H1 (cell line): Measurements from ENCODE around the gene DIO3. TPM values are rescaled to one million over a fixed set of nuclear protein-coding genes. Genes with fewer than 3 reads are reported as not detected.

Experiments used
- CTCF ChIA-PET: fragments of 300-600 bp; sonication (Branson Sonifier 250); formaldehyde crosslinking; loops from one replicate; lab custom pipeline; 2021; ENCODE audit not compliant: partially characterized antibody; lab: Charles Lee
- POLR2A ChIA-PET: fragments of 300-600 bp; sonication (Branson Sonifier 250); formaldehyde crosslinking; loops from one replicate; lab custom pipeline; 2021; ENCODE audit warnings: inconsistent platforms; ENCODE audit not compliant: partially characterized antibody; lab: Charles Lee
- DNase-seq, 2 experiments: peaks; one replicate each; pipeline versions ENCODE4 v3.0.0 to v3.0.0-alpha.2; 2010 to 2022; ENCODE audit warnings: low spot score in 2 of 2, low read depth in 1 of 2, mixed read lengths in 1 of 2
- FAIRE-seq: peaks from 2 replicates; lab custom pipeline; 2011; peaks lifted over from hg19 to GRCh38; lab: Jason Lieb, UNC
- H2AFZ ChIP-seq: 2 replicates; pipeline ENCODE4 v1.8.1; 2012; ENCODE audit warnings: low read length, inconsistent platforms
- H2AK5ac ChIP-seq: 2 replicates; pipeline ENCODE4 v1.6.1; 2013; ENCODE audit warnings: low read depth, low read length
- H2BK120ac ChIP-seq: replicated peaks from 2 replicates; pipeline ENCODE3; 2013; ENCODE audit warnings: low read depth, low read length, inconsistent platforms
- H2BK12ac ChIP-seq: 2 replicates; pipeline ENCODE4 v1.6.1; 2013; ENCODE audit warnings: low read depth, low read length
- H2BK15ac ChIP-seq: 2 replicates; pipeline ENCODE4 v1.6.1; 2013; ENCODE audit warnings: low read length
- H2BK20ac ChIP-seq: 2 replicates; pipeline ENCODE4 v1.6.1; 2013; ENCODE audit warnings: low read length
- H2BK5ac ChIP-seq: 2 replicates; pipeline ENCODE4 v1.6.1; 2013; ENCODE audit warnings: low read depth, low read length
- H3K14ac ChIP-seq: 2 replicates; pipeline ENCODE4 v1.6.1; 2013; ENCODE audit warnings: inconsistent platforms; ENCODE audit not compliant: insufficient read length
- H3K18ac ChIP-seq: 2 replicates; pipeline ENCODE4 v1.6.1; 2013; ENCODE audit warnings: low read length; ENCODE audit errors: extremely low read depth
- H3K23ac ChIP-seq: 2 replicates; pipeline ENCODE4 v1.6.1; 2013; ENCODE audit warnings: inconsistent platforms; ENCODE audit not compliant: insufficient read length
- H3K23me2 ChIP-seq: 2 replicates; pipeline ENCODE4 v1.6.1; 2013; ENCODE audit warnings: low read depth, low read length
- H3K27ac ChIP-seq: 2 replicates; pipeline ENCODE4 v1.6.1; 2011; ENCODE audit warnings: low read depth, low read length, inconsistent platforms
- H3K27me3 ChIP-seq, 4 experiments: replicated peaks in 1 of 4; 1 replicate in 1 of 4; 2 replicates in 3 of 4; pipeline versions ENCODE4 v1.6.1 to v1.8.1; 2011 to 2013; ENCODE audit warnings: low read length in 3 of 4, mild to moderate bottlenecking in 3 of 4, inconsistent platforms in 2 of 4, mixed read lengths in 2 of 4, moderate library complexity in 1 of 4; ENCODE audit not compliant: control insufficient read depth in 3 of 4, insufficient read depth in 3 of 4; ENCODE audit errors: extremely low read depth in 1 of 4
- H3K36me3 ChIP-seq, 4 experiments: 2 replicates each; pipeline versions ENCODE4 v1.6.1 to v1.8.1; 2011 to 2013; ENCODE audit warnings: mild to moderate bottlenecking in 4 of 4, low read length in 3 of 4, moderate library complexity in 2 of 4, control low read depth in 1 of 4, inconsistent platforms in 1 of 4; ENCODE audit not compliant: insufficient read depth in 4 of 4, control insufficient read depth in 2 of 4
- H3K4ac ChIP-seq: replicated peaks from 2 replicates; pipeline ENCODE3; 2013; ENCODE audit warnings: low read length, low read depth, mixed read lengths, inconsistent platforms; ENCODE audit not compliant: insufficient read length
- H3K4me1 ChIP-seq, 4 experiments: replicated peaks in 1 of 4; 1 replicate in 1 of 4; 2 replicates in 3 of 4; pipeline versions ENCODE4 v1.6.1 to v1.8.1; 2011 to 2013; ENCODE audit warnings: low read length in 3 of 4, inconsistent platforms in 2 of 4, mixed read lengths in 1 of 4; ENCODE audit not compliant: insufficient read depth in 4 of 4, control insufficient read depth in 3 of 4
- H3K4me2 ChIP-seq, 2 experiments: 2 replicates each; pipeline versions ENCODE4 v1.6.1 to v1.8.1; 2011 to 2013; ENCODE audit warnings: low read depth in 2 of 2, low read length in 2 of 2, control low read depth in 1 of 2, inconsistent platforms in 1 of 2, mild to moderate bottlenecking in 1 of 2; ENCODE audit not compliant: insufficient read depth in 1 of 2
- H3K4me3 ChIP-seq, 4 experiments: fragments of 200-600, 300-600 bp in 1 of 4; sonication (generic), shearing (Covaris generic), sonication (Bioruptor Twin) in 1 of 4; 2 replicates each; pipeline versions ENCODE4 v1.5.1 to v1.8.1; 2011 to 2016; ENCODE audit warnings: low read length in 4 of 4, low read depth in 3 of 4, control low read depth in 2 of 4, inconsistent platforms in 2 of 4, mild to moderate bottlenecking in 2 of 4, mixed read lengths in 1 of 4, moderate library complexity in 1 of 4; ENCODE audit not compliant: insufficient read depth in 2 of 4; ENCODE audit errors: extremely low read depth in 1 of 4
- H3K56ac ChIP-seq: replicated peaks from 2 replicates; pipeline ENCODE3; 2013; ENCODE audit warnings: low read depth, mild to moderate bottlenecking, mixed read lengths, low read length, inconsistent platforms; ENCODE audit not compliant: insufficient read length
- H3K79me1 ChIP-seq: 2 replicates; pipeline ENCODE4 v1.6.1; 2013; ENCODE audit warnings: low read depth, low read length, control low read depth
- H3K79me2 ChIP-seq, 2 experiments: 2 replicates each; pipeline versions ENCODE4 v1.6.1 to v1.8.1; 2012 to 2013; ENCODE audit warnings: low read length in 2 of 2, mild to moderate bottlenecking in 2 of 2, inconsistent platforms in 1 of 2; ENCODE audit not compliant: insufficient read depth in 2 of 2, control insufficient read depth in 1 of 2
- H3K9ac ChIP-seq, 4 experiments: replicated peaks in 1 of 4; 1 replicate in 1 of 4; 2 replicates in 3 of 4; pipeline versions ENCODE4 v1.6.1 to v1.8.1; 2011 to 2013; ENCODE audit warnings: low read depth in 3 of 4, low read length in 3 of 4, control low read depth in 2 of 4, mild to moderate bottlenecking in 2 of 4, moderate library complexity in 2 of 4, inconsistent platforms in 1 of 4; ENCODE audit errors: extremely low read depth in 1 of 4
- H3K9me3 ChIP-seq, 2 experiments: 2 replicates each; pipeline versions ENCODE4 v1.6.1 to v1.8.1; 2012 to 2013; ENCODE audit warnings: mild to moderate bottlenecking in 2 of 2, moderate library complexity in 2 of 2, control low read depth in 1 of 2, inconsistent platforms in 1 of 2, low read depth in 1 of 2, low read length in 1 of 2, mixed read lengths in 1 of 2; ENCODE audit not compliant: insufficient read depth in 2 of 2
- H4K20me1 ChIP-seq, 2 experiments: replicated peaks in 1 of 2; 2 replicates each; pipeline versions ENCODE3 to v1.8.1; 2011 to 2013; ENCODE audit warnings: inconsistent platforms in 2 of 2, low read length in 2 of 2, mild to moderate bottlenecking in 1 of 2; ENCODE audit not compliant: insufficient read depth in 2 of 2, control insufficient read depth in 1 of 2
- H4K5ac ChIP-seq: 2 replicates; pipeline ENCODE4 v1.6.1; 2013; ENCODE audit warnings: low read length, low read depth, mixed read lengths, inconsistent platforms; ENCODE audit not compliant: insufficient read length
- H4K8ac ChIP-seq: 2 replicates; pipeline ENCODE4 v1.8.0; 2013; ENCODE audit warnings: mild to moderate bottlenecking, moderate library complexity, low read length, inconsistent platforms; ENCODE audit not compliant: insufficient read depth; ENCODE audit errors: extremely low read depth
- H4K91ac ChIP-seq: replicated peaks from 2 replicates; pipeline ENCODE3; 2013; ENCODE audit warnings: low read length, mixed read lengths, inconsistent platforms; ENCODE audit not compliant: insufficient read length
- CEBPB ChIP-seq: IDR thresholded peaks from 2 replicates; pipeline ENCODE4 v1.6.1; 2012; ENCODE audit warnings: low read depth, low read length
- EP300 ChIP-seq, 2 experiments: IDR thresholded peaks; 1 replicate in 1 of 2; 2 replicates in 1 of 2; pipeline ENCODE4 v1.6.1; 2011 to 2012; ENCODE audit warnings: low read depth in 2 of 2, low read length in 2 of 2, mild to moderate bottlenecking in 2 of 2, borderline replicate concordance in 1 of 2, inconsistent platforms in 1 of 2, moderate library complexity in 1 of 2
- HDAC2 ChIP-seq, 2 experiments: fragments of 300-600 bp in 1 of 2; sonication (generic) in 1 of 2; IDR thresholded peaks; 2 replicates each; pipeline ENCODE4 v1.6.1; 2011 to 2012; ENCODE audit warnings: low read depth in 2 of 2, low read length in 2 of 2, mild to moderate bottlenecking in 2 of 2, moderate library complexity in 2 of 2, borderline replicate concordance in 1 of 2, inconsistent platforms in 1 of 2
- HDAC6 ChIP-seq: IDR thresholded peaks from one replicate; pipeline ENCODE4 v1.7.1; 2012; ENCODE audit warnings: low read depth, mild to moderate bottlenecking, inconsistent platforms, low read length, moderate library complexity
- JUND ChIP-seq: IDR thresholded peaks from 2 replicates; pipeline ENCODE4 v1.6.1; 2011; ENCODE audit warnings: mild to moderate bottlenecking, improper control_type of control experiment, low read length
- KDM4A ChIP-seq: IDR thresholded peaks from one replicate; pipeline ENCODE4 v1.7.1; 2012; ENCODE audit warnings: low read depth, mild to moderate bottlenecking, moderate library complexity, low read length, inconsistent platforms; ENCODE audit not compliant: severe bottlenecking
- MAFK ChIP-seq: IDR thresholded peaks from 2 replicates; pipeline ENCODE4 v1.6.1; 2012; ENCODE audit warnings: low read depth, mild to moderate bottlenecking, improper control_type of control experiment, low read length
- NRF1 ChIP-seq: IDR thresholded peaks from 2 replicates; pipeline ENCODE4 v1.6.1; 2011; ENCODE audit warnings: mild to moderate bottlenecking, low read depth, low read length, improper control_type of control experiment
- PHF8 ChIP-seq: fragments of 200-600 bp; sonication (generic); conservative IDR thresholded peaks from 2 replicates; pipeline ENCODE4 v1.7.1; 2012; ENCODE audit warnings: low read depth, mild to moderate bottlenecking, inconsistent platforms, low read length, moderate library complexity
- POU5F1 ChIP-seq: IDR thresholded peaks from 2 replicates; pipeline ENCODE4 v1.6.1; 2011; ENCODE audit warnings: low read depth, mild to moderate bottlenecking, low read length, moderate library complexity
- RAD21 ChIP-seq, 2 experiments: IDR thresholded peaks in 1 of 2; conservative IDR thresholded peaks in 1 of 2; 2 replicates each; pipeline ENCODE4 v1.6.1; 2011; ENCODE audit warnings: low read depth in 2 of 2, low read length in 2 of 2, improper control_type of control experiment in 1 of 2, inconsistent platforms in 1 of 2, mild to moderate bottlenecking in 1 of 2, moderate library complexity in 1 of 2
- SP2 ChIP-seq: IDR thresholded peaks from 2 replicates; pipeline ENCODE4 v1.6.1; 2012; ENCODE audit warnings: mild to moderate bottlenecking, low read length, inconsistent platforms
- SP4 ChIP-seq: IDR thresholded peaks from 2 replicates; pipeline ENCODE4 v1.6.1; 2012; ENCODE audit warnings: low read length, inconsistent platforms
- YY1 ChIP-seq: IDR thresholded peaks from 2 replicates; pipeline ENCODE4 v1.6.1; 2011; ENCODE audit warnings: low read depth, mild to moderate bottlenecking, low read length
- WGBS, 2 experiments: shearing (Covaris generic) in 1 of 2; methylation state at CpG; one replicate each; pipeline versions ENCODE4 v1.1.6 to v1.1.7; 2013 to 2015; ENCODE audit warnings: low lambda C conversion rate in 2 of 2, mixed read lengths in 2 of 2, inconsistent platforms in 1 of 2, low coverage in 1 of 2, missing lambda C conversion rate in 1 of 2; ENCODE audit not compliant: insufficient replicate concordance in 2 of 2, insufficient coverage in 1 of 2, insufficient read length in 1 of 2; ENCODE audit errors: extremely low coverage in 1 of 2, missing lambda C conversion rate in 1 of 2; 5-methylcytosine and 5-hydroxymethylcytosine counted together
- polyA plus RNA-seq, 7 experiments: library from polyadenylated mRNA; depleted of rRNA in 3 of 7; stranded (reverse) in 5 of 7; unstranded in 2 of 7; fragments of >200 nt in 5 of 7; fragments of 200-250 nt in 2 of 7; gene quantifications; 1 replicate in 5 of 7; 2 replicates in 1 of 7; 4 replicates in 1 of 7; pipeline versions ENCODE4 v1.2.1 to v1.2.3, GENCODE V29; 2011 to 2013; ENCODE audit warnings: missing spikeins in 2 of 7, mixed read lengths in 2 of 7
- total RNA-seq: library from RNA; stranded (reverse); fragmentation: NEBNext Ultra II Directional; extraction: Animal tissue kit (Norgen Biotek cat#: 25700); gene quantifications from 2 replicates; pipeline ENCODE4 v1.2.1, GENCODE V29; 2021

The DIO3 gene
- total and polyA plus RNA-seq, 2 of the 8 experiments (the other 6 are each of a cell fraction or from before 2014, with no cell fraction given) = 0.17 to 0.19 TPM

GRCh38 chr14:101595349-101595748 lies 34.1 kb downstream of the DIO3 start:
- H3K14ac ChIP-seq = no peak overlapping the region
- H3K18ac ChIP-seq = no peak overlapping the region
- no peak overlapping the region for H2BK15ac ChIP-seq
- no peaks in the 10 kb centered on the region for H3K4me1 ChIP-seq
- no peak overlapping the region for H3K4me2 ChIP-seq
- no peak overlapping the region for H3K27ac ChIP-seq
- no peak overlapping the region for H2BK20ac ChIP-seq
- H2BK12ac ChIP-seq = no peak overlapping the region
- no peak overlapping the region for H2BK5ac ChIP-seq
- DNase-seq (no peak), FAIRE-seq (no peak)
- H3K9ac ChIP-seq = no peak overlapping the region
- no peak overlapping the region for H2AK5ac ChIP-seq
- H3K56ac ChIP-seq = no peak overlapping the region
- H4K91ac ChIP-seq = no peak overlapping the region
- no peak overlapping the region for H3K4me3 ChIP-seq
- H2BK120ac ChIP-seq = no peak overlapping the region
- H3K9me3 ChIP-seq = no peaks in the 10 kb centered on the region
- H4K20me1 ChIP-seq = no peaks in the 10 kb centered on the region
- H2AFZ ChIP-seq = no peak overlapping the region
- no peaks in the 10 kb centered on the region; the same call in 1 of the 2 replicates for H3K23me2 ChIP-seq
- H3K4ac ChIP-seq = no peak overlapping the region
- H3K36me3 ChIP-seq = no peaks in the 10 kb centered on the region
- no peaks in the 10 kb centered on the region for H3K27me3 ChIP-seq
- H4K5ac ChIP-seq = no peak overlapping the region
- no peak overlapping the region for H3K23ac ChIP-seq
- no peak overlapping the region for H4K8ac ChIP-seq
- no peaks in the 10 kb centered on the region for H3K79me1 ChIP-seq
- CTCF ChIA-PET = no interaction called here
- WGBS, 2 experiments = 87% methylated on average over 4 of the region's 4 CpGs; no CpG with 5 or more reads in 1 of the 2 experiments
- H3K79me2 ChIP-seq = no peaks in the 10 kb centered on the region
- POLR2A ChIA-PET = no interaction called here
- no peak for TF ChIP-seq YY1
- TF ChIP-seq HDAC6 = no peak
- TF ChIP-seq PHF8 = no peak
- no peak for TF ChIP-seq SP4
- no peak for TF ChIP-seq SP2
- no peak for TF ChIP-seq POU5F1
- TF ChIP-seq MAFK = no peak
- no peak for TF ChIP-seq HDAC2 (IDR thresholded peaks at IDR 0.05; ENCODE audit: borderline replicate concordance in 1 of 2, low read depth in 2 of 2, low read length in 2 of 2)
- TF ChIP-seq RAD21 (IDR thresholded peaks at IDR 0.05 in 1 of 2, conservative IDR thresholded peaks at IDR 0.05 in 1 of 2; ENCODE audit: low read depth in 2 of 2, low read length in 2 of 2) = no peak
- TF ChIP-seq EP300 (IDR thresholded peaks at IDR 0.05; ENCODE audit: borderline replicate concordance in 1 of 2, low read depth in 2 of 2, low read length in 2 of 2) = no peak
- TF ChIP-seq NRF1 = no peak
- TF ChIP-seq CEBPB = no peak
- TF ChIP-seq JUND = no peak
- no peak for TF ChIP-seq KDM4A
